KOPT-K1 (cell line): Measurements from ENCODE around the gene TECTB.

ENCODE experiments used
- H3K27ac ChIP-seq: fragments of 200-600 bp; sonication (generic); 2 replicates; pipeline ENCODE4 v1.5.1; 2016; ENCODE audit warnings: antibody characterized with exemption, mild to moderate bottlenecking, low read depth, low read length; ENCODE audit not compliant: poor library complexity, severe bottlenecking
- H3K36me3 ChIP-seq: fragments of 200-600 bp; sonication (generic); 2 replicates; pipeline ENCODE4 v1.5.1; 2017; ENCODE audit warnings: antibody characterized with exemption, mild to moderate bottlenecking, low read length, moderate library complexity; ENCODE audit not compliant: insufficient read depth
- H3K9me3 ChIP-seq: fragments of 200-600 bp; sonication (generic); 2 replicates; pipeline ENCODE4 v1.5.1; 2017; ENCODE audit warnings: antibody characterized with exemption, low read length, mild to moderate bottlenecking; ENCODE audit not compliant: insufficient read depth, poor library complexity, severe bottlenecking

The TECTB gene

DNA sequence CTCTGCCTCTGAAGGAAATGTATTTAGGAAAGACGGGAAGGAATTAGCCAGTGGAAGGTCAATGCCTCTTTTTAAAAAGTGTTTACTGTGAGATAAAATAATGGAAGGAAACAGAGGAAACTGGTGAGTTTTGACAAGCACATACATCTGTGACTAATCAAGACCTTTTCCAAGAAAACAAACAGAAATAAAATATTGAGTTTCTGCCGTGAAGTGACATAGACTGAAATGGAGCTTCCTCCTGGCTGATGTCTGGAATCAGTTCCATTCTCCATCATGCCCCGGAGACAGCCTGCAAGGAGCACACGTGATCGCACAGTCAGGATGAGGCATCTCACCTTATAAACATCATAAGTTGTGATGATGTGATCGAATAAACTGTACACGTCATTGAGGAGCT lies 30.7 kb downstream of the TECTB start:
- Histone ChIP-seq H3K9me3 (no peaks in the 10 kb centered on the region), H3K36me3 (no peaks in the 10 kb centered on the region), H3K27ac (no peak overlapping the region)

DNA sequence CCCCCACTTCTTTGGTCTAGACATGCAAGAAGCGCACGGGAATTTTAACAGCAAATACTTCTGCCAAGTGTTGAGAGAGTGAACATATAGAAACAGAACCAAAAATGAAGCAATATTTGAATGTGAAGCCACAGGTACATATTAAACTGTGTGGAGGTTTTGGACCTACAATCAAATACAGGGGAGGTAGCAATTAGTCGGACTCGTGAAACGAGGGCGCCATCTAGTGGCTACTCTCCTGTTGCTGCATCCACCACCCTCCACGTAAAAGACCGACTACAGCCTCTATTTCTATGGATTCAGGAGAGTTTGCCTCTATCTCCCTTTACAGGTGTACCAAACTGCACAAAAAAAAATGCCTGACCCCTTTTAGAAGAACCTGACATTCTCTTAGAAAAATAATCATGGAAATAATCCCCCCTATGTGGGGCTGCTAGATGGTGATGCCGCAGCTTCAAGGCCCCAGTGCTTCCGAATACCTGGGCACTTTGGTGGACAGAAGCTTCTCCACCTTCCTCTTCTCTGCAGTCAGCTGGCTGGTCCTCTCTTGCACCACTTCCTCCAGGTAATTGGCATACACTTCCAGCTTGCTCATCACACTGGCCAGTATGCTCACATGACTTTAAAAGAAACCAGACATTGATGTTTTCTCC lies 31.7 kb downstream of the TECTB start:
- H3K36me3 ChIP-seq, result no peaks in the 10 kb centered on the region
- H3K27ac ChIP-seq, result no peak overlapping the region
- H3K9me3 ChIP-seq, result no peaks in the 10 kb centered on the region

DNA sequence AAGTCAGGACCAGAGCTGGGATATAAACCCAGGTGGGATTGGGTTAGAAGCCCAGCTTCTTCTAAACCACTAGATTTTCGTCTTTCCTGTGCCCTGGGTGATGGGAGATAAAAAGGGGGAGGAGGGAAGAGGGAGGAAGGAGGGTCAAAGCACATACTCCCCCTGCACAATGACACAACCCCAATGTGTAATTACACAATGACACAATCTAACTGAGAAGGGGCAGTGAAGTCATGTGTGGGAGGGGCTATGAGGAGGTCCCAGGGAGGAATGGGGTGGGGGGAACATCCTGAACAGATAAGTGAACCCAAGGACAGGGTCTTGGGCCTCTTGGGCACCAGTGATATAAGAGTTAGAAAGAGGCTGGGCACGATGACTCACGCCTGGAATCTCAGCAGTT lies 44.5 kb downstream of the TECTB start:
- Histone ChIP-seq H3K27ac (no peak overlapping the region), H3K36me3 (no peaks in the 10 kb centered on the region), H3K9me3 (no peaks in the 10 kb centered on the region)

DNA sequence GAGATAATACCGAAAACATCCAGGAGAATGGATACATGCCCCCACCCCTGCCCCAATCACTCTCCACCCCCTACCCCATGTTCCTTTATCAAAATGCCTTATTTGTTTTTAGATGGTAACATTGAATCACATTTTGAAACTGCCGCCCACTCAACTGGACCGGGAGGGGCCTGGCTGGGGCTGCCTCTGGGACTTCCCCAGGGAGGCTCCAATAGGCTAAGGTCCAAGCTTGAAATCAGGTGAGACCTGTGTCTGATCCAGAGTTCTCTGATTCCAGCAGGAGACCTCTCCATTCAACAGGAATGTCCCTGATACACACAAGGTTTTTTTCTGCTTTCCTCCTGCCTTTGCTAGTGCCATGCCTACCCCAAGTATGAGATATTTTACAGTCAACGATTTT lies 47.0 kb downstream of the TECTB start:
- Histone ChIP-seq H3K9me3 (no peaks in the 10 kb centered on the region), H3K36me3 (no peaks in the 10 kb centered on the region), H3K27ac (no peak overlapping the region)

DNA sequence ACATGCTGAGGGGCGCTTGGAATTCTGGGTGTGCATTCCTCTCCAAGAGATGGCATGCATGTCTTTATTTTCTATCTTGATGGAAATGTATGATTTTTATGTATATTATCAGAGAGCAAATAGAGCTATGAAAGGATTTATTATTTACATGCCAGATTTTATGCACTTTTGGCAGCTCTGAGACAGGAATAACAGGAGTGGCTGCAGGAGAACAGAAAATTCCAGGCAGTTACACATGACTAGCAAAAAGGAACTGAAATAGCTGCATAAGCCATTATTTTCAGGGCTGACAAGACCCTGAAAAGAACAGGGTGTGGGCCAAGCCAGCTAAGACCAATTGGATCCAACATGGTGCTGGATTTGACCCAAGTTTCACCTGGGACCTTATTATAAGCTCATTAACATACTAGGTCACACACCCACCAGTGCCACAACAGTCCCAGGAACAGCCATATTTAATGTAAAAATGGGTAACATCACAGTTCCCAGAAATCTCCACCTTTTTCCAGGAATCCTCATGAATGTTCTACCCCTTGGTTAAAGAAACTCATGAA lies 47.5 kb downstream of the TECTB start:
- no peaks in the 10 kb centered on the region for H3K36me3 ChIP-seq
- no peak overlapping the region for H3K27ac ChIP-seq
- no peaks in the 10 kb centered on the region for H3K9me3 ChIP-seq

DNA sequence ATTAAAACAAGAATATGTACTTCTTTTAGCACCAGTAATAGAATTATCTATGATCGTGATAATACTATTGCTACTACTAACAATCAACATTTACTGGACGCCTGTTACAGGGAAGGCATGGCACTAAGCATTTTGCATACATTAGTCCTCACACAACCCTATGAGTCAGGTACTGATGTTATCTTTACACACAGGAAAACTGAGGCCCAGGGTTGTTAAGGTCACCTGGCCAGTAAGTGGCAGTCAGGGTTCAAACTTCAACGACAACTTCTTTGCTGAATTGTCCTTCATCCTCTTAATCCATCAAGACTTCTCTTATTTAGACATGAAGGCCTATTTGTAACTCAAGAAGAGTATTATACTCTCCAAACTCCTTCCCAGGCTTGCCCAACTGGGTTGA lies 48.8 kb downstream of the TECTB start:
- H3K27ac ChIP-seq, result no peak overlapping the region
- H3K9me3 ChIP-seq, result no peaks in the 10 kb centered on the region
- no peaks in the 10 kb centered on the region for H3K36me3 ChIP-seq

DNA sequence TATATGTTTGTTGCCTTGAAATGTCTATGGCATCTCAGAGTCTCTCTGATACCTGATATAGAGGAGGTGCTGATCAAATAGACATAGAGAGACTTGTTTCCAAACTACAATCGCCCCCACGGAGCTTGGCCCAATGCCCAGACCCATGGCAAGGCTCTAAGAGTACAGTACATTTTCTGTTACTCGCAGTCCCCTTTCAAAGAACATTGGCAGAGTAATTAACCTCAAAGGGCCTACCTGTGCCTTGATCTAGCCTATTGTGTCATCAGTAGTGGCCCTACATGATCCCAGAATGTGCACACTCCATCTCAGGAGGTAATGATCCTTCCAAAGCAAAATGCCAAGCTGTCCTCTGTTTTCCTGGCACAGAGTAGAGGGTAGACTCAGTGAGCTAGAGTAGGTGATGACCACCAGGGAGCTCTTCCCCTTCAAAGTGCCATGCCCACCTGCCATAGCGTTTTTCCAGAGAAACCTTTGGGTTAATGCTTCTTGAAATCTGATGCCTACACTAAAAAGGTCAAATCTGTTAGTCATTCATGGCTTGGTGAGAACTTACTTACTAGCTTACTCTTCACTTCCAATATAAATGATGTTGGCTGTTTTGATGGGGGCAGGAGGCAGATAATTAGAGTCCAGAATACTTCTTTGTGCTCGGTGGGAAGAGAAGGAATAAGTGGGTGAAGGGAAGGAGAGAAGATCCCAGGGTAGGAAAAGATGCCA lies 49.5 kb downstream of the TECTB start:
- H3K27ac ChIP-seq, result no peak overlapping the region
- H3K9me3 ChIP-seq, result no peaks in the 10 kb centered on the region
- H3K36me3 ChIP-seq, result no peaks in the 10 kb centered on the region

DNA sequence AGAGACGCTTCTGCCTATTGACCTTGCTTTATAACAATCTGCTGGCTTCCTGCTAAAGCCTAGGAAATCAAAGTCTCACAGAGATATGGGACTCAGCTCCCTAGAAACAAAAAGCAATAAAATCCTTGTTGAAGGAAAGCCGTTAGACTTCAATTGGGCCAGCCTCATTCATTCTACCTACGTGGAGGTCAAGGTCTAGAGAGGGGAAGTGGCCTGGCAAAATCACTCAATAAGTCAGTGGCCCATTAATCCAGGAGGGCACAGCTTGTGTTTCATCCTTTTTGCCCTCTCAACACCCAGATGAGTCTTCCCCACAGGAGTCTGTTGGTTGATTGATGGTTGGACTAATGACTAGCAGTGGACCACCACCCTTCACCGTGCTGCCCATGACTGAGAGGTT lies 50.3 kb downstream of the TECTB start:
- Histone ChIP-seq H3K9me3 (no peaks in the 10 kb centered on the region), H3K27ac (no peak overlapping the region), H3K36me3 (no peaks in the 10 kb centered on the region)

DNA sequence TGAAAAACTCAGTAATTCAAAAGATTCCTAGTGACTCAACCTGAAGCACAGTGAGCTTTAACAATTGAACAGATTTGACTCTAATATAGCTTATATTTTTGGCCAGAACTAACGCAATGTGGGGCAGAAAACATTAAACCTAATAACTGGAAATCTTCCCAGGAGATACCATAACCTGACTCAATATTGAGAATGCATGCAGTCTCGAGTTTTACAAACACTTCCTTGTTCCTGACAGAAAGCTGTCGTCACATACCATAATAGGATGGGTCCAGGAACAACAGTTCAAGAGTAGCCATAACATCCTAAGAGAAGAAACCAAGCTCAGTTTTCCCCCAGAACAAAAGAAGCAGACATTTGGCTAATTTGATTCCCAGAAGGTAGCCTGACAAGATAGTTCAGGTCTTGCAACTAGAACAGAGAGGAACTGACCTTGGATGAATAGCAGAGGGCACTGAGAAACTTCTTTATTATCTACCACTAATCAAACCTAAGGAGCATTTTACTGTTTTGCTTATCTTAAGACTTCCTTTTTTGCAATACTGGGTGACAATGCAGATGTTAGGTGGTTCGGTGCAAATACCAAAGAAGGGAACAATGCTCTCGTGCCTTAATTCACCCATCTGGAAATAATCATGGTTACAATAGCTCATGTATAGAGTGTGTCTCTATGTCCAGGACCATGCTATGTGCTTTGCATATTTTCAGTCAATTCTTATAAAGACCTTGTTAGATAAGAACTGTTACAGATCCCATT lies 52.1 kb downstream of the TECTB start:
- no peaks in the 10 kb centered on the region for H3K36me3 ChIP-seq
- H3K9me3 ChIP-seq, result no peaks in the 10 kb centered on the region
- H3K27ac ChIP-seq, result no peak overlapping the region

DNA sequence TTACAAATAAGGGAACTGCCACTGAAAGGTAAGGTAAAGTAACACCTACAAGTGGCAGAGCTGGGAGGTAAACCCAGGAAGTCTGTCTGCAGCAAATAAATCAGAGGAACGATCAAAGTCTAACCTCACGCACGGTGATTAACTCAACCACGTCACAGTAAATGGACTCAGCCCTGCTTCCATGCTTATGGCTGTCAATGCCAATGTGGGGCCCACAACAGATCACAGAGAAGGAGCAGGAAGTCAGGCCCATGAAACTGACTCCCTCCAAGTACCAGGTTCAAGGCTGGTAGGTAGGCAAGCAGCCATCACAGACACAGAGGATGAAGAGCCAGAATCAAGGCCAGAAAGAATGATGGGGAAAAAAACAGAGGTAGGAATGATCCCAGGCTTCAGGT lies 52.7 kb downstream of the TECTB start:
- H3K27ac ChIP-seq, result no peak overlapping the region
- H3K36me3 ChIP-seq, result no peaks in the 10 kb centered on the region
- H3K9me3 ChIP-seq, result no peaks in the 10 kb centered on the region

DNA sequence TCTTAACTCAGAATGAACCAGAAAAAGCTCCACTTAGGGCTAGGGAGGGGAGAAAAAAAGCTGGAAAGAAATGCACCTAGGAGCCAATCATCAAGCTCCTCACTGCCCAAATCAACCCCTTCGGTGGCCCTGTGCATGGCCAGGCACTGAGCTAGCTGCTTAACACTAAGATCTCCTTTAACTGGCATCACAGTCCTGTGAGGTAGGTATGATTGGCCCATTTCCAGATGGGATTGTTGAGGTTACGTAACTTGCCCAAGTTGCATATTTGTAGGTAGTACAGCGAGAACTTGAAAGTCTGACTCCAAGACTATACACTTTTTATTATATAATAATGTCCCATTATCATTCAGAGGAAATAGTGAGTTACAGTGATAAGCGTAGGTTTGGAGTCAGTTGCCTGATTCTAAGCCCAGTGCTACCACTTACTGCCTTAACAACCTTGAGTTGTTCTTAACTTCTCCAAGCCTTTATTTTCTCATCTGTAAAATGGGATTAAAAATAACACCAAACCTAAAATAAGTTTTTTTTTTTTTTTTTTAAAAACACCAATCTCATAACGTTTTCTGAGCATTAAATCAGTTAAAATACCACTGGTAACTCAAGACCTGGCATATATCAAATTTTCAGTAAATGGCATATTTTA lies 53.5 kb downstream of the TECTB start:
- Histone ChIP-seq H3K36me3 (no peaks in the 10 kb centered on the region), H3K9me3 (no peaks in the 10 kb centered on the region), H3K27ac (no peak overlapping the region)

DNA sequence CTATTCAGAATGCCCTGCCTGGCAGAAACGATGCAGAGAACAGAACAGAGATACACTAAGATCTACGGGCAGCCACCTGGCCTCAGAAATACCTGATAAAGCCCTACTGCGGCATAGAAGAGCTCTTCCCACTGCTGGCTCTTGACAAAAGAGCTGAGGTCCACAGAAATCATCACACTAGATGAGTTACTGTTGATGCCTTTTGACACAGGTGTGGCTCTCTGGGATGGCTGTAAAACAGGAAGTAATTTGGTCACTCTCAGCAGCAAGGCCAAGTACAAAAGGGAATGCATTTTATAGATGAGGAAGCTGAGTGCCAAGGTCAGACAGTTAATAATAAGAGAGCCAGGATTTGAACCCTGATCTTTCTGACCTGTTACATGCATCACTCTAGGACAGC lies 55.8 kb downstream of the TECTB start:
- H3K27ac ChIP-seq, result no peak overlapping the region
- no peaks in the 10 kb centered on the region for H3K36me3 ChIP-seq
- H3K9me3 ChIP-seq, result no peaks in the 10 kb centered on the region

DNA sequence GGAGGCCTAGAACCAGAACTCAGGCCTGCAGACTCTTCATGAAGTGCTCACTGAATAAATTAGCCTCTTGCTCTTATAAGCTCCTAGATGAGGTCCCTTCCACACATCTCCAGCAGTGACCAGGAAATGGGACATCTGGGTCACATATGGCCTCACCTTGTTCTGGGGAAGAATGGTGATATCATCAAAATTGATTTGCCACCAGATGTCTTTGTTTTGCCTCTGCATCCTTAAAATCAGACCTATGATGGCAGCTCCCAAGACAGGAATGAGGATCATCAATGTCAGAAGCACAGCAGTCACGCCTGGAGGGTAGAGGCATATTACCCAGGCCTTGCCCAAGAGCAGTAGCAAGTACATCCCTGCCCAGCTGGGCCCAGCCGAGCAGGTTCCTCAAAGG lies 57.4 kb downstream of the TECTB start:
- Histone ChIP-seq H3K36me3 (no peaks in the 10 kb centered on the region), H3K9me3 (no peaks in the 10 kb centered on the region), H3K27ac (no peak overlapping the region)

DNA sequence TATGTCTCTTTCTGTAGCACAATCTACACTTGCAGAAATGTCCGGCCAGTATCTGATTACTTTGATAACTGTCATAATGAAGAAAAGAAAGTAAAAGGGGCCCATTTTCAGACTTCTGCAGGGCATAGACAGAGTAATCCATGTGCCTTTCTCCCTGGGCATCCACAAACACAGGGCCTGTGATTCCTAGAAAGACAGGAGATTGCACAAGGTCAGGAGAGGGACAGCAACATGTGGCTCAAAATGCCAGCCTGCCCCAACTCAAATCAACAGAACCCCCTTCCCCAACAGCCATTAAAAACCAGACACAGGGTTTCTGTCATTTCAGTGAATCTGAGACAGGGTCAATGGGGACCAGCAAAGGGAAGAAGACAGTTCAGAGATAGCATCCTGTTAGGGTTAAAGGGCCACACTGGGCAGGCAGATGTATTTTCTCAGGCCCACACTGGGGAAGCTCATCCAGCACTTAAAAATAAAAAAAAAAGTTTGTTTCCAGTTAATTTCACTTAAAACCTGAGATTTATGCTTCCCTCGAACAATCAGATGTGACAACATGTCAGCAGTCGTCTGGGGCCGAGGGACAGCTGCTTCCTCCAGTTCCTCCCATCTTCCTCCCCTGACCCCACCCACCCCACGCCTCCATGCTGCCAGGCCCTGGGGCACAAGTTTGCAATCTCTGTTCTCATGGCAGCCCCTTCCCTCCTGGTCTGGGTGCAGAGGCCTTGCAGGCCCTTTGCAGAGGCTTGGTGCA lies 60.0 kb downstream of the TECTB start:
- Histone ChIP-seq H3K36me3 (no peaks in the 10 kb centered on the region), H3K27ac (no peak overlapping the region), H3K9me3 (no peaks in the 10 kb centered on the region)
